ENCODE data around the gene ZNF3. TPM values are rescaled to one million over a fixed set of nuclear protein-coding genes. Genes with fewer than 3 reads are reported as not detected.

Gene ZNF3
- polyA plus RNA-seq, 1 experiment = 37.0 TPM

DNA sequence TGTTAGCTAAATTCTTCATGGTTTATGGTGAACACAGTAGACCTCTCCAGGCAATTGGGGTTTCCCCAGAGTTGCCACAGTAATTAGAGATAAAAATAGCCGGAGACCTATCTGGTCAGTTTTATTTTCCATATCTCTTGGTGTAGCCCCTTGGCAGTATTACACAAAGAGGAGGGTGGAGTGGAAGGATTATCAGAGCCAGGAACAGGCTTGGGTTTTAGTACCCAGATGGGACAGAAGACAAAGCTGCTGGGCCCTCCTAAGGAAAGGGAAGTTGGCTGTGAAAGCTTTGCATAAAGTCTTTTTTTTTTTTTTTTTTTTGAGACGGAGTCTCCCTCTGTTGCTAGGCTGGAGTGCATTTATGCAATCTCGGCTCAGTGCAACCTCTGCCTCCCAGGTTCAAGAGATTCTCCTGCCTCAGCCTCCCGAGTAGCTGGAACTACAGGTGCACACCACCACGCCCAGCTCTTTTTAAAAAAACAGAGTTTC, 22.2 kb downstream of the ZNF3 start:
- Histone ChIP-seq H3K9me3 (ENCODE audit: control insufficient read depth, insufficient read depth, low read length) (peaks cover 4% of the 10 kb centered on the region; the same call in 1 of the 2 replicates), H3K27ac (ENCODE audit: low read depth, low read length) (no peak overlapping the region), H3K27me3 (ENCODE audit: control insufficient read depth, insufficient read depth, low read length) (no peaks in the 10 kb centered on the region), H3K4me3 (ENCODE audit: low read depth, low read length) (no peak overlapping the region)
- TF ChIP-seq, protein P1, sequence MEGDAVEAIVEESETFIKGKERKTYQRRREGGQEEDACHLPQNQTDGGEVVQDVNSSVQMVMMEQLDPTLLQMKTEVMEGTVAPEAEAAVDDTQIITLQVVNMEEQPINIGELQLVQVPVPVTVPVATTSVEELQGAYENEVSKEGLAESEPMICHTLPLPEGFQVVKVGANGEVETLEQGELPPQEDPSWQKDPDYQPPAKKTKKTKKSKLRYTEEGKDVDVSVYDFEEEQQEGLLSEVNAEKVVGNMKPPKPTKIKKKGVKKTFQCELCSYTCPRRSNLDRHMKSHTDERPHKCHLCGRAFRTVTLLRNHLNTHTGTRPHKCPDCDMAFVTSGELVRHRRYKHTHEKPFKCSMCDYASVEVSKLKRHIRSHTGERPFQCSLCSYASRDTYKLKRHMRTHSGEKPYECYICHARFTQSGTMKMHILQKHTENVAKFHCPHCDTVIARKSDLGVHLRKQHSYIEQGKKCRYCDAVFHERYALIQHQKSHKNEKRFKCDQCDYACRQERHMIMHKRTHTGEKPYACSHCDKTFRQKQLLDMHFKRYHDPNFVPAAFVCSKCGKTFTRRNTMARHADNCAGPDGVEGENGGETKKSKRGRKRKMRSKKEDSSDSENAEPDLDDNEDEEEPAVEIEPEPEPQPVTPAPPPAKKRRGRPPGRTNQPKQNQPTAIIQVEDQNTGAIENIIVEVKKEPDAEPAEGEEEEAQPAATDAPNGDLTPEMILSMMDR (IDR thresholded peaks at IDR 0.05; ENCODE audit: low read depth, low read length) = no peak
- CTCF ChIA-PET = interaction anchor here (0.6 to 11.8 kb wide), 3 partner anchors 23 to 80 kb away, joined by 3 to 174 read pairs (median 3); no protein-coding TSS in a partner anchor
- no peak for DNase-seq (ENCODE audit: low read depth, low spot score)
- POLR2A ChIA-PET = interaction anchor here (0.6 to 0.7 kb wide), 2 partner anchors 19 to 97 kb away, joined by 3 to 4 read pairs; no protein-coding TSS in a partner anchor

DNA sequence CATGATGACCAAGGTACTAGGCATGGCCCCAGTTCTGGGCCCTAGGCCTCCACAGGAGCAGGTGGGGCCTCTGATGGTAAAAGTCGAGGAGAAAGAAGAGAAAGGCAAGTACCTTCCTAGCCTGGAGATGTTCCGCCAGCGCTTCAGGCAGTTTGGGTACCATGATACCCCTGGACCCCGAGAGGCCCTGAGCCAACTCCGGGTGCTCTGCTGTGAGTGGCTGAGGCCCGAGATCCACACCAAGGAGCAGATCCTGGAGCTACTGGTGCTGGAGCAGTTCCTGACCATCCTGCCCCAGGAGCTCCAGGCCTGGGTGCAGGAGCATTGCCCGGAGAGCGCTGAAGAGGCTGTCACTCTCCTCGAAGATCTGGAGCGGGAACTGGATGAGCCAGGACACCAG, 24.5 kb downstream of the ZNF3 start:
- TF ChIP-seq, protein P1 (IDR thresholded peaks at IDR 0.05; ENCODE audit: low read depth, low read length) = no peak
- no peak for DNase-seq (ENCODE audit: low read depth, low spot score)
- POLR2A ChIA-PET = no interaction called here
- CTCF ChIA-PET = interaction anchor here (1.7 to 11.8 kb wide), 3 partner anchors 63 to 149 kb away, joined by 4 to 174 read pairs (median 6); no protein-coding TSS in a partner anchor
- Histone ChIP-seq H3K27ac (ENCODE audit: low read depth, low read length) (peak overlapping the region; percentile 11), H3K9me3 (ENCODE audit: control insufficient read depth, insufficient read depth, low read length) (no peaks in the 10 kb centered on the region), H3K4me3 (ENCODE audit: low read depth, low read length) (no peak overlapping the region), H3K27me3 (ENCODE audit: control insufficient read depth, insufficient read depth, low read length) (no peaks in the 10 kb centered on the region)

DNA sequence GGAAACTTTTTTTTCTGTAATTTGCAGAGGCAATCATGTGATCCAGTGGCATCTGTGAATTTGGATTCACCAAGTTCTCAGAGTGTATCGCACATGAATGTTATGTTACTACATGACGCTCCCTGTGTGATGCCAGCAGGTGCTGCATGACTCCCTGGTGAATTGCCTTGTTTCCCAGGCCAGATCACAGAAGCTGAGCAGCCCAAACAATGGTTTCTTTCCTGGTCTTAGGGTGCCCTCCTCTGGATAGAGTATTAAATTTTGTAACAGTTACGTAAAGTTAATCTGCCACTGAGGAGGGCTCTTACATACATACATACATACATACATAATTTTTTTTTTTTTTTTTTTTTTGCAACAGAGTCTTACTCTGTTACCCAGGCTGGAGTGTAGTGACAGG, 28.3 kb downstream of the ZNF3 start:
- Histone ChIP-seq H3K4me3 (ENCODE audit: low read depth, low read length) (no peak overlapping the region), H3K9me3 (ENCODE audit: control insufficient read depth, insufficient read depth, low read length) (no peaks in the 10 kb centered on the region), H3K27ac (ENCODE audit: low read depth, low read length) (no peak overlapping the region), H3K27me3 (ENCODE audit: control insufficient read depth, insufficient read depth, low read length) (no peaks in the 10 kb centered on the region)
- ChIA-PET POLR2A (interaction anchor here (0.6 to 0.8 kb wide), 2 partner anchors 14 to 59 kb away, joined by 3 to 13 read pairs; no protein-coding TSS in a partner anchor), CTCF (interaction anchor here (0.6 to 11.8 kb wide), 12 partner anchors 10 to 1292 kb away, joined by 3 to 174 read pairs (median 4); partner anchors contain the start of gene ZKSCAN1)
- TF ChIP-seq, protein P1 (IDR thresholded peaks at IDR 0.05; ENCODE audit: low read depth, low read length) = peak; percentile 38
- peak; percentile 65 for DNase-seq (ENCODE audit: low read depth, low spot score)

DNA sequence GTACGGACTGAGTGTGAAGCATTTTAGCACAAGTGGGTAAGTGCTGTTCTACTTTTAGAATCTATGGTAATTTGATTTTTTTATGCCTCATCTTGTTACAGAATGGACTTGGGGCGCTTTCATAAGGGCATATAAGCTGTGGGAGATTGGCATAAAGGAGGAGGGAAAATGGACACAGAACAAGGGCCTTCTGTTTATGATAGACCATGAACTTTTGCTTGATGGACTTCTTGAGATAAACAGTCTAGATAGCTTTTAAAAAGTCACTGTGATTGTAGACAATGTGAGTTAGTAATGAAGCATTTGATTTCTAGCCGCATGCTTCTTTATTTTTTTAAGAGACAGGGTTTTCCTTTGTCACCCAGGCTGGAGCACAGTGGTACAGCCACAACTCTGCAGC, 29.9 kb downstream of the ZNF3 start:
- H3K4me3 ChIP-seq (ENCODE audit: low read depth, low read length) = no peak overlapping the region
- ChIA-PET POLR2A (no interaction called here), CTCF (interaction anchor here (1.1 to 11.8 kb wide), 5 partner anchors 16 to 138 kb away, joined by 3 to 174 read pairs (median 7); no protein-coding TSS in a partner anchor)
- DNase-seq (ENCODE audit: low read depth, low spot score) = no peak
- no peak overlapping the region for H3K27ac ChIP-seq (ENCODE audit: low read depth, low read length)
- no peaks in the 10 kb centered on the region for H3K9me3 ChIP-seq (ENCODE audit: control insufficient read depth, insufficient read depth, low read length)
- no peaks in the 10 kb centered on the region for H3K27me3 ChIP-seq (ENCODE audit: control insufficient read depth, insufficient read depth, low read length)
- TF ChIP-seq, protein P1 (IDR thresholded peaks at IDR 0.05; ENCODE audit: low read depth, low read length) = no peak

Data from AG04450 (cell line).